NOMO-1 treated with DMSO at 0.1 percent for 48 hours (cell line): ENCODE measurements around the gene WRAP73.
A peak's percentile ranks its signal among the peaks of the same experiment; 100 is the strongest.

Source experiments
- DNase-seq: peaks from one replicate; lab custom pipeline; 2025; ENCODE audit not compliant: unreplicated experiment; lab: John Stamatoyannopoulos, UW

Gene WRAP73

DNA sequence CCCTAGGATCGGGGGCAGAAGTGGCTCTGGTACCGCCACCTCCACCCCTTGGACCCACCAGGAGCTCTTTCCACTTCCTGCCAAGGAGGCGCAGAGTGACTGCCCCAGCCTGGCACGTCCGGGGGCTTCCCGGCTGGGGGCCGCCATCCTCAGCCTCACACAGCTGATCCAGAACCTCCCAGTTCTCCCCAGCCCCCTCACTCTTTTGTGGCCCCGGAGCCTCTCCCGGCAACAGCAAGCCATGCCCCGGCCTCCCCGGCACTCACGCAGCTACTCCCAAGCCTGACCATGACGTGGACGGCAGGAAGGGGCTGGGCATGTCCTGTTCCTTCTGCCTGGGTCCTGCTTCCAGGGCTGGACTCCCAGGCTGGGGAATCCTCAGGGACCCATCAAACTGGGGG lies 19.5 kb upstream of the WRAP73 start:
- DNase-seq = no peak

- peak; percentile 82 for DNase-seq
These were observed 18.8 kb upstream of the WRAP73 start for GRCh38 chr1:3668585-3669300.

DNA sequence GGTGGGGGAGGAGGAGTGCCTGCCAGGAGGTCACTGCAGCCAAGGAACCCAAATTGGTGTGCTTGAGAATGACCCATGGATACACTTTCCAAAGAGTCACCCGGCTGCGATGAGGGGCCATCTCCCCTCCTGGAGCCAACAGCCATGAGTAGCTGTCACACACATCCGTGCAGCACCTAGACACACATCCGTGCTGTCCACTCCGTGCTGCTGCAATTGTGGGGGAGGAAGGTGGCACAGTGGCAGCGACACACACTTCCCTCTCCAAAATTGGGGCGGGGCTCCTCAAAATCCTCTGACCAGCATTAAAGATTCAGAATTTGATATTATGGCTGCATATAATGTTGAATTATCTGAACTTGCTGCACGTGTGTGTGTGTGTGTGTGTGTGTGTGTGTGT lies 18.2 kb upstream of the WRAP73 start:
- DNase-seq = no peak

DNA sequence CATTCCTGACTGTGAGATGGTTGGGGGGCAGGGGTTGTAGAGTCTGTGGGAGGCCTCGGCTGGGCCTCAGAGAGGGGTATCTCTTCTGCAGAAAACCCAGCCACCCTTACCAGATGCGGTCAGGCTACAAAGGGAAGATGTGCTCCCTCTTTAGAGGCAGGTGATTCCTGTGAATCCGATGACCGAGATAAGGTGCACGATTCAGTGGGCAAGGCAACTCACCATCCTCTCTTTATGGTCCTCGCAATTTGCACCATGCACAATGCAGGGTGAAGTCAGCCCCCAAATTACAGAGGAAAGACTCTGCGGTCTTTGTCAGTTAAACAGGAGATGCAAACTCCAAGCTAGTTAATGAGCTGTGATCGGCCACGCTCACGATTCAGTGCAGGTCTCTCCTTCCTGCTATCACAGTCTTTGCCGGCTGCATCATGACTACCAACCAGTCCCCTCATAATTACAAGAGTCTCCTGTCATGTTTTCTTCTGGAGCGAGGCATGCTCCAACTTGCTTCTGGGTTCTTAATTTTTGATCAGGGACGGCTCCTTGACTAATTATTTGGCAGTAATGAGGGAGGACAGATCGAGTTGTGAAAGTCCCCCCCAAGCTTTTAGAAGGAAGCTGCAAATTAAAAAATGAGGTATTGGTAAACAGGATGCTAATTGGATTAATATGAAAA lies 14.9 kb upstream of the WRAP73 start:
- no peak for DNase-seq

- DNase-seq = no peak
These were observed 14.2 kb upstream of the WRAP73 start for GRCh38 chr1:3663999-3664699.

- no peak for DNase-seq
These were observed 12.3 kb upstream of the WRAP73 start for GRCh38 chr1:3662080-3662671.

- no peak for DNase-seq
These were observed 11.7 kb upstream of the WRAP73 start for GRCh38 chr1:3661631-3662030.

DNA sequence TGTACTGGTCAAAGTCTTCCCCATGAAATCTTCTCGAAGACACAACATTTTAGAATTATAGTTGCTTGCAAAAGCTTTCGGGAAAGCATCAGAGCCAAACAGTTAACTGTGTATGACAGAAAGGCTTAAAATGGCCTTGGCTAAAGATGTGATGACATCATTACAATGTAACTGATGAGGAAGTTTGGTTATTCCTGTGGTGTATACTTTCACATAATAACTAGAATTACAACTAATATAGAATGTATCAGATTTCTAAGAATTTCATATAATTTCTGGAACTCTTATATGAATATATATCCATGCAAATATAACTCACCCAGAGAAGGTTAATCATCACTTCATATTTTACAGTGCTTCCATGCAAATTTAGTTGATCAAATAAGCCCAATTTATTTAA lies 10.8 kb upstream of the WRAP73 start:
- DNase-seq = no peak

- DNase-seq = no peak
These were observed 9.2 kb upstream of the WRAP73 start for GRCh38 chr1:3659093-3659492.

- no peak for DNase-seq
These were observed 8.3 kb upstream of the WRAP73 start for GRCh38 chr1:3658231-3658615.

GRCh38 chr1:3657578-3658230 lies 7.8 kb upstream of the WRAP73 start:
- no peak for DNase-seq

GRCh38 chr1:3657096-3657475 lies 7.2 kb upstream of the WRAP73 start:
- DNase-seq = no peak

DNA sequence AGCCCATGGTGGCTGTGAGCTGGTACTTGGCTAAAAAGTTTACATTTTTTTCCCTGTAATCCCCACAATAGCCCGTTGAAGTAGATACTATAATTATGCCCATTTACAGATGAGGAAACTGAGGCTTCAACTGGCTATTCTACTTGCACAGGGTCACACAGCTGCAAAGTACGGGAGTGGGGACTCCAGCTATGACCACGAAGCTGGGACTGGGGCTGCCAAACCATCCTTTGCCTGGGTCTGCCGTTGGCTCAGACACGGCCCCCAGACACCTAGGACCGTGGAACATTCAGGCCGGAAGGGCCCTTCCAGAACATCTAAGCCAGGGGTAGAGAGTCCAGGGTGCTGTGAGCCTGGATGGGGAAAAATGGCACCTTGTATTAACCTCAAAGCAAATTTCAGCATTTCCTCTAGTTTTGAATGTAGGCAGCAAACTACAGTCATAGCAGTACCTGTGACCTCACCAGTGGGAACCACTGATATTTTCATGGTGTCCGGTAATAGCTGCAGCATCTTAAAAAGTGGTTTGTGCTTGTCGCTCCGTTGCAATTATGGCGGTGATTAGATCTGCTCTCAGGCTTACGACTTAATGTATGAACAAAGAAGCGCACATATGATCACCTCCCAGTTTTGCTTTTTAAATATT lies 6.7 kb upstream of the WRAP73 start:
- DNase-seq = no peak

DNA sequence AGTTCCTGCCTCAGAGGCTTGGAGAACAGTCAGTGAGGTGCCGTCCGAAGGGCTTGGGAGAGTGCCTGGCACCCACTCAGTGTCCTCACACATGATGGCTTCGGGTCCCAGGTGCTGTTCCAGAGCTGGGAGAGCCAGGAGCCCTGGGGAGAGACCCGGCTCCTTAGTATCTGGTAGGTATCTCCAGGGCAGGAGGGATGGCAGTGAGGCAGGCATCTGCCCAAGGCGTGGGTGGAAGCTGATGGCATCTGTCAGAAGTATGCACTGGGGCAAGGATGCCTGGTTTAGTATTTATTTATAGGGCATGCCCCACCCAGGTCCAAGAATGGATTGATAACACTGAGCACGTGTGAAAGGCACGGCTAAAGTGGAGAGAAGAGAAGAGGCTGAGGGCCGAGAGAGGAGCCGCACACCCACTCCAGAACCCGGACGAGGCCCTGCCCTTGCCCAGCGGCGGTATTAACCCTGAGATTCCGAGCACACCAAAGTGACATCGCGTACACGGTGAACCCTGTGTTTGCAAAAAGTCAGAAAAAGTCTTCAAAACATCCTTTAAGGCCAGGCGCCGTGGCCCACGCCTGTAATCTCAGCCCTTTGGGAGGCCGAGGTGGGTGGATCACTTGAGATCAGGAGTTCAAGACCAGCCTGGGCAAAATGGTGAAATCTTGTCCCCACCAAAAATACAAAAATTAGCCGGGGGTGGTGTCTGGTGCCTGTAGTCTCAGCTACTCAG lies 4.8 kb upstream of the WRAP73 start:
- no peak for DNase-seq

GRCh38 chr1:3653286-3653618 lies 3.3 kb upstream of the WRAP73 start:
- no peak for DNase-seq

GRCh38 chr1:3652548-3653285 lies 2.8 kb upstream of the WRAP73 start:
- DNase-seq = no peak

GRCh38 chr1:3651930-3652547 lies 2.1 kb upstream of the WRAP73 start, which contains the start of gene TP73:
Gene TP73 (plus strand): TSS chr1:3652516. CDS start chr1:3682366, 29,850 bp downstream.
- peak; percentile 21 for DNase-seq

- DNase-seq = no peak
These were observed 1.4 kb upstream of the WRAP73 start for GRCh38 chr1:3651026-3651929.
